RWPE2 (cell line): ENCODE measurements around the gene CIBAR2.
A peak's percentile ranks its signal among the peaks of the same experiment; 100 is the strongest.

Source experiments
- ATAC-seq: fragments of 200-7000 bp; cut with Tn5 transposase; 3 replicates; pipeline ENCODE4 v1.9.1; 2021; ENCODE audit warnings: low read depth
- DNase-seq: peaks from one replicate; pipeline ENCODE4 v3.0.0-alpha.2; 2020; ENCODE audit warnings: low spot score
- H3K27ac ChIP-seq: fragments of 450-650 bp; 2 replicates; pipeline ENCODE4 v1.5.1; 2017; ENCODE audit warnings: mild to moderate bottlenecking; ENCODE audit not compliant: poor library complexity, severe bottlenecking
- H3K27me3 ChIP-seq: fragments of 250-450 bp; sonication (Bioruptor Pico); 2 replicates; pipeline ENCODE4 v1.5.1; 2021; ENCODE audit warnings: mild to moderate bottlenecking, moderate library complexity; ENCODE audit not compliant: insufficient read depth, poor library complexity, severe bottlenecking
- H3K36me3 ChIP-seq: fragments of 250-450 bp; sonication (Bioruptor Pico); 2 replicates; pipeline ENCODE4 v1.5.1; 2020; ENCODE audit warnings: low read depth, mild to moderate bottlenecking, moderate library complexity
- H3K4me1 ChIP-seq: fragments of 250-450 bp; sonication (Bioruptor Pico); 2 replicates; pipeline ENCODE4 v1.5.1; 2021; ENCODE audit warnings: mild to moderate bottlenecking, moderate library complexity; ENCODE audit not compliant: insufficient read depth, poor library complexity, severe bottlenecking
- H3K4me3 ChIP-seq: fragments of 250-450 bp; sonication (Bioruptor Pico); 2 replicates; pipeline ENCODE4 v1.5.1; 2021; ENCODE audit warnings: mild to moderate bottlenecking, moderate library complexity; ENCODE audit not compliant: severe bottlenecking
- H3K9me3 ChIP-seq: fragments of 250-450 bp; sonication (Bioruptor Pico); 2 replicates; pipeline ENCODE4 v1.5.1; 2021; ENCODE audit warnings: mild to moderate bottlenecking, moderate library complexity; ENCODE audit not compliant: severe bottlenecking
- CTCF ChIP-seq: fragments of 450-650 bp; IDR thresholded peaks from one replicate; pipeline ENCODE4 v1.5.1; 2017; ENCODE audit warnings: mild to moderate bottlenecking, moderate library complexity; ENCODE audit not compliant: poor library complexity, severe bottlenecking

CIBAR2 gene

GRCh38 chr16:85120006-85120340, 7.7 kb upstream of the CIBAR2 start:
- no peak for DNase-seq
- TF ChIP-seq CTCF, result no peak
- no peaks in the 10 kb centered on the region for H3K9me3 ChIP-seq
- no peaks in the 10 kb centered on the region for H3K27me3 ChIP-seq
- no peaks in the 10 kb centered on the region for H3K36me3 ChIP-seq
- ATAC-seq, result no peak
- H3K4me3 ChIP-seq, result no peak overlapping the region
- H3K27ac ChIP-seq, result no peak overlapping the region
- peaks cover 2% of the 10 kb centered on the region for H3K4me1 ChIP-seq

- no peak for ATAC-seq
- DNase-seq, result no peak
- no peak overlapping the region for H3K4me3 ChIP-seq
- H3K27me3 ChIP-seq, result no peaks in the 10 kb centered on the region
- H3K9me3 ChIP-seq, result no peaks in the 10 kb centered on the region
- TF ChIP-seq CTCF, result no peak
- H3K36me3 ChIP-seq, result no peaks in the 10 kb centered on the region
- H3K4me1 ChIP-seq, result peaks cover 3% of the 10 kb centered on the region
- H3K27ac ChIP-seq, result no peak overlapping the region
These were observed 5.1 kb upstream of the CIBAR2 start for GRCh38 chr16:85117418-85117817.

- Histone ChIP-seq H3K36me3 (no peaks in the 10 kb centered on the region), H3K27me3 (no peaks in the 10 kb centered on the region), H3K9me3 (no peaks in the 10 kb centered on the region), H3K27ac (no peak overlapping the region), H3K4me1 (peaks cover 3% of the 10 kb centered on the region), H3K4me3 (no peak overlapping the region)
- TF ChIP-seq CTCF, result peak; percentile 98
- peak; percentile 83 for DNase-seq
- ATAC-seq, result peak; percentile 90
These were observed 2.8 kb upstream of the CIBAR2 start for GRCh38 chr16:85114909-85115567.

GRCh38 chr16:85113913-85114312, 1.6 kb upstream of the CIBAR2 start:
- ATAC-seq (no peak), DNase-seq (no peak)
- Histone ChIP-seq H3K4me1 (peaks cover 3% of the 10 kb centered on the region), H3K9me3 (no peaks in the 10 kb centered on the region), H3K27me3 (no peaks in the 10 kb centered on the region), H3K36me3 (no peaks in the 10 kb centered on the region), H3K4me3 (no peak overlapping the region), H3K27ac (no peak overlapping the region)
- no peak for TF ChIP-seq CTCF

- no peak for ATAC-seq
- no peak for TF ChIP-seq CTCF
- H3K4me3 ChIP-seq, result no peak overlapping the region
- H3K9me3 ChIP-seq, result no peaks in the 10 kb centered on the region
- H3K27me3 ChIP-seq, result no peaks in the 10 kb centered on the region
- H3K36me3 ChIP-seq, result no peaks in the 10 kb centered on the region
- no peak for DNase-seq
- H3K4me1 ChIP-seq, result peaks cover 3% of the 10 kb centered on the region
- H3K27ac ChIP-seq, result no peak overlapping the region
These were observed 979 bp upstream of the CIBAR2 start for GRCh38 chr16:85113168-85113733.
